OCI-LY3 (cell line): ENCODE data around the gene KAZN.

Experiments
- EZH2phosphoT487 ChIP-seq: fragments of 200-600 bp; shearing (Covaris generic); IDR thresholded peaks from 2 replicates; pipeline ENCODE4 v1.6.1; 2018; ENCODE audit warnings: antibody characterized with exemption, mixed run types, low read depth
- TF ChIP-seq, protein P1 (sequence below): fragments of 200-600, 300-600 bp; sonication (generic); IDR thresholded peaks from 2 replicates; pipeline ENCODE4 v1.5.1; 2014; ENCODE audit warnings: antibody characterized with exemption, low read length, low read depth

DNA sequence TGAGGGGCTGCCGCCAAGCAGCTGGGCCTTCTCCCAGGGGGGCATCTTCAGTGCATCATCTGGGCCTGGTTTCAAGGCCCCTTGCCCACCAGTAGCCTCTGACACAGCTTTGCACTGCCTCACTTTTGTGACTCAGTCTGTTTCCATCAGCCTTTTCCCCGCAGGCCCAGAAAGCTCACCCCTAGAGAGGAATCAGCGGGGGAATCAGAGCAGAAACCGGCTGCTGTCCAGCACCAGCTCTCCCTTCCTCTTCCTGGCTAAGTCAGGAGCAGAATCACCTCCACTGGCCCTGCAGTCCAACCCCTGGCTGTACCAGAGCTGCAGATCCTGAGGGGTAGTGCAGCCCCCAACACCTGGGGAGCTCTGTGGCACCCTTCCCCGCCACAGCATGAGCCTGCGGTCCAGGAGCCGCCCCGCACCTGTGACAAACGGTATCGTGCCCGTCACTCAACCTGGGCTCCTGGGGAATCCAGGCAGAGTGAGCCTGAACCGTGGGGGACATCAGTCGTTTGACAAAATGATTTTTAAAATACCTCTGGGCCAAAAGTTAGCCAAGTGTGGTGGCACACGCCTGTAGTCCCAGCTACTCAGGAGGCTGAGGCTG is 471.8 kb downstream of the KAZN start:
- TF ChIP-seq, protein P1, sequence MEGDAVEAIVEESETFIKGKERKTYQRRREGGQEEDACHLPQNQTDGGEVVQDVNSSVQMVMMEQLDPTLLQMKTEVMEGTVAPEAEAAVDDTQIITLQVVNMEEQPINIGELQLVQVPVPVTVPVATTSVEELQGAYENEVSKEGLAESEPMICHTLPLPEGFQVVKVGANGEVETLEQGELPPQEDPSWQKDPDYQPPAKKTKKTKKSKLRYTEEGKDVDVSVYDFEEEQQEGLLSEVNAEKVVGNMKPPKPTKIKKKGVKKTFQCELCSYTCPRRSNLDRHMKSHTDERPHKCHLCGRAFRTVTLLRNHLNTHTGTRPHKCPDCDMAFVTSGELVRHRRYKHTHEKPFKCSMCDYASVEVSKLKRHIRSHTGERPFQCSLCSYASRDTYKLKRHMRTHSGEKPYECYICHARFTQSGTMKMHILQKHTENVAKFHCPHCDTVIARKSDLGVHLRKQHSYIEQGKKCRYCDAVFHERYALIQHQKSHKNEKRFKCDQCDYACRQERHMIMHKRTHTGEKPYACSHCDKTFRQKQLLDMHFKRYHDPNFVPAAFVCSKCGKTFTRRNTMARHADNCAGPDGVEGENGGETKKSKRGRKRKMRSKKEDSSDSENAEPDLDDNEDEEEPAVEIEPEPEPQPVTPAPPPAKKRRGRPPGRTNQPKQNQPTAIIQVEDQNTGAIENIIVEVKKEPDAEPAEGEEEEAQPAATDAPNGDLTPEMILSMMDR = no peak
- TF ChIP-seq EZH2phosphoT487 = no peak
